Upper lobe of left lung (tissue), 4 donors: ENCODE measurements around the gene GARIN3.

Source experiments
- EP300 ChIP-seq, 4 donors: sonication (generic); formaldehyde crosslinking; IDR thresholded peaks; one replicate each; pipeline ENCODE4 v1.5.1; 2017; ENCODE audit warnings: antibody characterized with exemption in 4 of 4, control low read depth in 2 of 4
- POLR2AphosphoS5 ChIP-seq, 2 donors: sonication (generic); formaldehyde crosslinking; IDR thresholded peaks; one replicate each; pipeline ENCODE4 v1.5.1; 2017; ENCODE audit warnings: antibody characterized with exemption in 2 of 2
- TF ChIP-seq, protein P1 (sequence below), 6 experiments: fragments of 450-650 bp in 4 of 6; fragments of 200-600 bp in 2 of 6; sonication (generic) in 2 of 6; IDR thresholded peaks; one replicate each; pipeline ENCODE4 v1.5.1; 2016 to 2019; ENCODE audit warnings: antibody characterized with exemption in 6 of 6

DNA sequence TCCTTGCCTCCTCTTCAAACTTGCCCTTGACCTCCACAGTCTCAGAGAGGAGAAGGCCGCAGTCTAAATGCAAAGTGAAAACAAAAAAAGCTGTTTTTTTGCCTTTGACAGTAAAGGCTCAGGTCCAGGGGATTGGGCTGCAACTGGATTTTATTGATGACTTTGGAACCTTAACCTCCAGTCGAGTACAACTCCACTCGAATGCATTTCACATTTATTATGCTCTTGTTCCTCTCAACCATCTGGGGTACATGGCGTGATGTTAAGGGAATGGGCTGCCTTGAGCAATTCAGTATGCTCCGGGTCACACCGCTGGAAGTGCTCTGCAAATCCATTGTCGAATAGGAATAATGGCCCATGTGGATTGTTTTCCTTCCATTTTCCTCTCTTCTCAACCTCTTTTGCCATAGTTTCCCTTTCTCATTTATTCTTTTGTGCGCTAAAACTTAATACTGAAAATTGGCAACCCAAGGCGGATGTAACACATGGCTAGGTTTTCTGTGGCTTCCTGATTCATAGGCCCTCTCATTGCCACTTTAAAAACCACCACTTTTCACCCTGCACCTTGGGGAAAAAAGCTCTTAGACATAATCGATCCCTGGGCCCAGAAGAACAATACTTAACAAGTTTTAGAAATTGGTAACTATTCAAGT is 48.9 kb upstream of the GARIN3 start:
- TF ChIP-seq, protein P1, sequence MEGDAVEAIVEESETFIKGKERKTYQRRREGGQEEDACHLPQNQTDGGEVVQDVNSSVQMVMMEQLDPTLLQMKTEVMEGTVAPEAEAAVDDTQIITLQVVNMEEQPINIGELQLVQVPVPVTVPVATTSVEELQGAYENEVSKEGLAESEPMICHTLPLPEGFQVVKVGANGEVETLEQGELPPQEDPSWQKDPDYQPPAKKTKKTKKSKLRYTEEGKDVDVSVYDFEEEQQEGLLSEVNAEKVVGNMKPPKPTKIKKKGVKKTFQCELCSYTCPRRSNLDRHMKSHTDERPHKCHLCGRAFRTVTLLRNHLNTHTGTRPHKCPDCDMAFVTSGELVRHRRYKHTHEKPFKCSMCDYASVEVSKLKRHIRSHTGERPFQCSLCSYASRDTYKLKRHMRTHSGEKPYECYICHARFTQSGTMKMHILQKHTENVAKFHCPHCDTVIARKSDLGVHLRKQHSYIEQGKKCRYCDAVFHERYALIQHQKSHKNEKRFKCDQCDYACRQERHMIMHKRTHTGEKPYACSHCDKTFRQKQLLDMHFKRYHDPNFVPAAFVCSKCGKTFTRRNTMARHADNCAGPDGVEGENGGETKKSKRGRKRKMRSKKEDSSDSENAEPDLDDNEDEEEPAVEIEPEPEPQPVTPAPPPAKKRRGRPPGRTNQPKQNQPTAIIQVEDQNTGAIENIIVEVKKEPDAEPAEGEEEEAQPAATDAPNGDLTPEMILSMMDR (IDR thresholded peaks at IDR 0.05) = no peak
- TF ChIP-seq POLR2AphosphoS5 (IDR thresholded peaks at IDR 0.05) (no peak), EP300 (IDR thresholded peaks at IDR 0.05) (no peak)
